GM13977 (cell line): Measurements from ENCODE around the gene CAMK2D.

Source experiments
- DNase-seq: peaks from one replicate; pipeline ENCODE4 v3.0.0; 2012; ENCODE audit warnings: low spot score
- CTCF ChIP-seq: IDR thresholded peaks from 2 replicates; pipeline ENCODE4 v1.5.1; 2012; ENCODE audit warnings: mild to moderate bottlenecking, control low read depth; ENCODE audit not compliant: insufficient read depth; ENCODE audit errors: extremely low read depth, missing control alignments
- in situ Hi-C: fragments of 300-500 bp; cut with MboI; formaldehyde crosslinking; loops from one replicate; pipeline ENCODE4 v1.12.0; 2022; ENCODE audit warnings: low sequenced_read_pairs, low pct_unique_long_range_greater_than_20kb, mixed read lengths, inconsistent platforms; ENCODE audit not compliant: unreplicated experiment

The CAMK2D gene

GRCh38 chr4:113411496-113411938, 350.0 kb downstream of the CAMK2D start:
- TF ChIP-seq CTCF, result no peak
- no peak for DNase-seq
- in situ Hi-C loops, result no loop called here

- TF ChIP-seq CTCF, result no peak
- in situ Hi-C loops, result no loop called here
- no peak for DNase-seq
Measured at GRCh38 chr4:113410686-113411085, 350.9 kb downstream of the CAMK2D start.

GRCh38 chr4:113409181-113409580, 352.4 kb downstream of the CAMK2D start:
- in situ Hi-C loops, result no loop called here
- DNase-seq, result no peak

GRCh38 chr4:113407409-113407808, 354.1 kb downstream of the CAMK2D start:
- in situ Hi-C loops, result no loop called here

More at GRCh38 chr4:113409181-113409580, 352.4 kb downstream of the CAMK2D start:
- no peak for TF ChIP-seq CTCF

GRCh38 chr4:113406723-113407016, 354.9 kb downstream of the CAMK2D start:
- no peak for DNase-seq
- in situ Hi-C loops, result no loop called here

More at GRCh38 chr4:113407409-113407808, 354.1 kb downstream of the CAMK2D start:
- no peak for TF ChIP-seq CTCF
- no peak for DNase-seq

GRCh38 chr4:113405874-113406722, 355.4 kb downstream of the CAMK2D start:
- no peak for TF ChIP-seq CTCF
- in situ Hi-C loops, result no loop called here
- DNase-seq, result no peak

More at GRCh38 chr4:113406723-113407016, 354.9 kb downstream of the CAMK2D start:
- TF ChIP-seq CTCF, result no peak
